MCF 10A (cell line): Measurements from ENCODE around the gene CNGA2. TPM values are rescaled to one million over a fixed set of nuclear protein-coding genes. Genes with fewer than 3 reads are reported as not detected.
A peak's percentile ranks its signal among the peaks of the same experiment; 100 is the strongest.

Experiments
- BruUV-seq: library from RNA; stranded (reverse); fragments of 400-500 nt; replicated peaks from 2 replicates; lab custom pipeline; 2021; lab: Mats Ljungman, UMichigan
- CTCF ChIA-PET: fragments of 300-600 bp; sonication (Branson Sonifier 250); formaldehyde crosslinking; extraction: SDS; loops from one replicate; lab custom pipeline; 2021; ENCODE audit warnings: antibody characterized with exemption, inconsistent platforms; lab: Yijun Ruan, JAX
- POLR2A ChIA-PET: fragments of 300-600, 350-650 bp; sonication (Branson Sonifier 250); formaldehyde crosslinking; extraction: SDS; loops from one replicate; lab custom pipeline; 2020; ENCODE audit warnings: antibody characterized with exemption, inconsistent platforms; lab: Yijun Ruan, JAX
- DNase-seq: peaks from one replicate; pipeline ENCODE4 v3.0.0-alpha.2; 2018; ENCODE audit not compliant: unreplicated experiment
- H3K27ac Mint-ChIP-seq: one replicate; pipeline ENCODE4 v1.8.0; 2022; ENCODE audit warnings: mild to moderate bottlenecking, low read depth, mixed read lengths; ENCODE audit not compliant: unreplicated experiment
- H3K27me3 Mint-ChIP-seq: one replicate; pipeline ENCODE4 v1.8.0; 2022; ENCODE audit warnings: mixed read lengths; ENCODE audit not compliant: insufficient read depth, unreplicated experiment
- H3K36me3 Mint-ChIP-seq: one replicate; pipeline ENCODE4 v1.8.0; 2022; ENCODE audit warnings: mild to moderate bottlenecking, moderate library complexity, mixed read lengths; ENCODE audit not compliant: insufficient read depth, unreplicated experiment
- H3K4me1 Mint-ChIP-seq: one replicate; pipeline ENCODE4 v1.8.0; 2022; ENCODE audit warnings: mixed read lengths; ENCODE audit not compliant: insufficient read depth, unreplicated experiment
- H3K4me3 Mint-ChIP-seq: one replicate; pipeline ENCODE4 v1.8.0; 2022; ENCODE audit warnings: mild to moderate bottlenecking, moderate library complexity, mixed read lengths; ENCODE audit not compliant: unreplicated experiment
- H3K9me3 Mint-ChIP-seq: one replicate; pipeline ENCODE4 v1.8.0; 2022; ENCODE audit warnings: mixed read lengths; ENCODE audit not compliant: unreplicated experiment
- intact Hi-C: fragments of 100-400 bp; cut with micrococcal nuclease; formaldehyde crosslinking; loops from 2 replicates; pipeline ENCODE4 v1.14.1; 2022
- total RNA-seq: library from RNA; stranded (reverse); gene quantifications from 2 replicates; pipeline ENCODE4 v1.2.3, GENCODE V29; 2022
- TF ChIP-seq, protein P1 (sequence below): fragments of 200-600 bp; IDR thresholded peaks from one replicate; pipeline ENCODE4 v1.8.0; 2022; ENCODE audit warnings: antibody characterized with exemption, mild to moderate bottlenecking; ENCODE audit not compliant: unreplicated experiment

The CNGA2 gene
- total RNA-seq, 1 experiment from 2014 or later, result not detected

DNA sequence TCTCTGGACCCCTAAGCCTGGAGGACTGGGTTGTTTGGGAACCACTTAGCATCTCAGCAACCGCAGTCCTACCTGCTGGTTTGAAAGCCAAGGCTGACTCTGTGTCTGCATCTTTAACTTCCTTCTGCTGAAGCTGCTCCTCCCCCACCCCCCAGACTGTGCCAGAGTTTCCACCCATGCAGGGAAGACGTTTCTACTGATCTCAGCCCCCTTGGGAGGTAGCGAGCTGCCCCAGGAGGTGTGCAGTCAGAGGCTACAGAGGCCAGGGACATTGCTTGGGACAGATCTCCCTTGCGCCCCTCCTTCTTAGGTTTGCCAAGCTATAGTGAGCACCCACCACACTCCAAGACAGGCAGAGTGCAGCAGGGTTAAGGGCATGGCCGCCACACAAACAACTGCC lies 23.4 kb upstream of the CNGA2 start:
- intact Hi-C loops, result no loop called here
- no peaks in the 10 kb centered on the region for H3K27me3 Mint-ChIP-seq
- H3K27ac Mint-ChIP-seq, result no peak overlapping the region
- no peak for DNase-seq
- POLR2A ChIA-PET, result no interaction called here
- TF ChIP-seq, protein P1, sequence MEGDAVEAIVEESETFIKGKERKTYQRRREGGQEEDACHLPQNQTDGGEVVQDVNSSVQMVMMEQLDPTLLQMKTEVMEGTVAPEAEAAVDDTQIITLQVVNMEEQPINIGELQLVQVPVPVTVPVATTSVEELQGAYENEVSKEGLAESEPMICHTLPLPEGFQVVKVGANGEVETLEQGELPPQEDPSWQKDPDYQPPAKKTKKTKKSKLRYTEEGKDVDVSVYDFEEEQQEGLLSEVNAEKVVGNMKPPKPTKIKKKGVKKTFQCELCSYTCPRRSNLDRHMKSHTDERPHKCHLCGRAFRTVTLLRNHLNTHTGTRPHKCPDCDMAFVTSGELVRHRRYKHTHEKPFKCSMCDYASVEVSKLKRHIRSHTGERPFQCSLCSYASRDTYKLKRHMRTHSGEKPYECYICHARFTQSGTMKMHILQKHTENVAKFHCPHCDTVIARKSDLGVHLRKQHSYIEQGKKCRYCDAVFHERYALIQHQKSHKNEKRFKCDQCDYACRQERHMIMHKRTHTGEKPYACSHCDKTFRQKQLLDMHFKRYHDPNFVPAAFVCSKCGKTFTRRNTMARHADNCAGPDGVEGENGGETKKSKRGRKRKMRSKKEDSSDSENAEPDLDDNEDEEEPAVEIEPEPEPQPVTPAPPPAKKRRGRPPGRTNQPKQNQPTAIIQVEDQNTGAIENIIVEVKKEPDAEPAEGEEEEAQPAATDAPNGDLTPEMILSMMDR, result no peak
- BruUV-seq, result no TSS peak
- no peaks in the 10 kb centered on the region for H3K9me3 Mint-ChIP-seq
- CTCF ChIA-PET, result interaction anchor here (0.5 to 0.8 kb wide), 4 partner anchors 19 to 366 kb away, joined by 3 to 5 read pairs (median 3); no protein-coding TSS in a partner anchor
- H3K4me3 Mint-ChIP-seq, result no peak overlapping the region
- no peaks in the 10 kb centered on the region for H3K36me3 Mint-ChIP-seq
- H3K4me1 Mint-ChIP-seq, result no peaks in the 10 kb centered on the region

DNA sequence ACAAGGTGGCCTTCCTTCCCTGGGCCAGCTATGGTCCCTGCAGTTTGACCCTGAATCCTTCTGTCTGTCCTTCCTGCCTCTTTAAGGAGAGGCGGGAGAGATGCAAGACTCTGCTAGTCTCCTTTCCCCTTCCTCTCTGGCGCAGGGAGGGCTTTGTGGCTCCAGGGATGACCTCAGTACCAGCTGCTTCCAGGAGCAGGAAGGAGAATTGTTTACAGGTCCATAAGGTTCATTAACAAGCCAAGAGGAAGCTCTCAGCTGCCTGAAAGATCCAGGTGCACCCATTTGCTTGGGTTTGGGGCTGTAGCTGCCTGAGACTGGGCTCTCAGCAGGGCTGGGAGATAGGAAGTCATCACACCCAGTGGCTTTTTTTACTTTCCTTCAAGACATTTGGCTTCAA lies 22.8 kb upstream of the CNGA2 start:
- H3K27ac Mint-ChIP-seq, result no peak overlapping the region
- H3K9me3 Mint-ChIP-seq, result no peaks in the 10 kb centered on the region

DNA sequence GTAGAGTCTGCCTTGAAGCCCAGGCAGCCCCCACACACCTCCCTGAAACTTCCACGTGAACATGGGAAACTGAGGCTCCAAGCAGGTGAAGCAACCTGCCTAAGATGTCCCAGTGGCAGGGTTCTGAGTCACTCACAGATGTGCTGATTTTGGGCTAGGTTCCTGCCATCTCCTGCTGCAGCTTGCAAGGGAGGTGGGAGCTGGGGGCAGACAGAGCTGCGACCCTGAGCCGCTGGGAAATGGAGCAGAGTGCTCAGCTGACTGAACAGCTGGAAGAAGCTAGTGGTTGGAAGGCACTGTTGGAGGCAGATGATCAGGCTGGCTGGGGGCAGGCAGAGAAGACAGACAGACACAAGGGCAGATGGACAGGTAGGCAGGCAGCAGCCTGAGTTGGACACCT lies 22.3 kb upstream of the CNGA2 start:
- no TSS peak for BruUV-seq
- CTCF ChIA-PET, result interaction anchor here (0.6 to 1.4 kb wide), 2 partner anchors 924 to 944 kb away, joined by 3 to 6 read pairs; no protein-coding TSS in a partner anchor
- no peak for DNase-seq
- POLR2A ChIA-PET, result no interaction called here
- Mint-ChIP-seq H3K9me3 (peaks cover under 1% of the 10 kb centered on the region), H3K27me3 (peaks cover 7% of the 10 kb centered on the region), H3K27ac (no peak overlapping the region), H3K4me3 (no peak overlapping the region), H3K36me3 (no peaks in the 10 kb centered on the region), H3K4me1 (no peaks in the 10 kb centered on the region)
- intact Hi-C loops, result loop anchor here (2.0 kb wide), 1 partner anchor 925 kb away; the partner anchor contains the start of gene GABRQ
- TF ChIP-seq, protein P1, result no peak

More for the DNA sequence above, 22.8 kb upstream of the CNGA2 start:
- H3K4me1 Mint-ChIP-seq, result no peaks in the 10 kb centered on the region
- no peaks in the 10 kb centered on the region for H3K36me3 Mint-ChIP-seq
- no peak for DNase-seq
- POLR2A ChIA-PET, result no interaction called here
- BruUV-seq, result no TSS peak
- CTCF ChIA-PET, result no interaction called here
- intact Hi-C loops, result loop anchor here (2.0 kb wide), 1 partner anchor 925 kb away; the partner anchor contains the start of gene GABRQ
- H3K27me3 Mint-ChIP-seq, result peaks cover 2% of the 10 kb centered on the region
- no peak overlapping the region for H3K4me3 Mint-ChIP-seq
- TF ChIP-seq, protein P1, result no peak

DNA sequence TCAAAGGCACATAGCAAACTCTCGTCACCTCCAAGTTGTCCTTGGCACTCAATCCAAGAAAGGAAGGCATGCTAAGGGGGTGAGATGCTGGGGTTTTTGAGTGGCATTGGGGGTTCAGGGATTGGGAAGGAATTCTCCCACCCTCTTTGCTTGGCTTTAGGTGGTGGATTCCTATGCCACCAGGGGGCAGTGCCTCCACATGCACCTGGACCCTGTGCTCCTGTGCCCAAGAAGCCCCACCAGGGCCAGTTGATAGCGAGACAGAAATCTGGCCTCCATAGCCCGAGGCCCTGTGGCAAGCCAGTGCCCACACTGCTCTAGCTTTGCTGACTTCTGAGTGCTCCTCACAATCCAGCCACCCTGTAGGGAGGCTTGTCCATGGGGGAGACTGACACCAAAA lies 20.7 kb upstream of the CNGA2 start:
- BruUV-seq, result no TSS peak
- intact Hi-C loops, result loop anchor here (2.0 kb wide), 1 partner anchor 923 kb away; the partner anchor contains the start of gene GABRQ
- Mint-ChIP-seq H3K4me1 (no peaks in the 10 kb centered on the region), H3K9me3 (peaks cover 9% of the 10 kb centered on the region), H3K27ac (no peak overlapping the region), H3K4me3 (no peak overlapping the region), H3K36me3 (no peaks in the 10 kb centered on the region), H3K27me3 (peaks cover 15% of the 10 kb centered on the region)
- DNase-seq, result peak; percentile 47
- ChIA-PET CTCF (interaction anchor here (0.6 to 1.2 kb wide), 6 partner anchors 9 to 1217 kb away, joined by 3 to 4 read pairs (median 3); no protein-coding TSS in a partner anchor), POLR2A (no interaction called here)
- TF ChIP-seq, protein P1, result peak; percentile 33
